PC-9 (cell line): ENCODE measurements around the gene LRRC27. TPM values are rescaled to one million over a fixed set of nuclear protein-coding genes. Genes with fewer than 3 reads are reported as not detected.

Source experiments
- BruUV-seq: library from RNA; stranded (reverse); fragments of 400-500 nt; replicated peaks from 2 replicates; lab custom pipeline; 2021; lab: Mats Ljungman, UMichigan
- CTCF ChIA-PET: fragments of 300-600 bp; sonication (Branson Sonifier 250); formaldehyde crosslinking; loops from one replicate; lab custom pipeline; 2022; ENCODE audit warnings: antibody characterized with exemption; lab: Charles Lee
- POLR2A ChIA-PET: fragments of 300-600 bp; sonication (Branson Sonifier 250); formaldehyde crosslinking; loops from one replicate; lab custom pipeline; 2022; ENCODE audit warnings: antibody characterized with exemption; ENCODE audit not compliant: unreplicated experiment; lab: Charles Lee
- DNase-seq, 2 experiments: peaks; one replicate each; pipeline versions ENCODE4 v3.0.0 to v3.0.0-alpha.2; 2015 to 2022; ENCODE audit warnings: mixed read lengths in 1 of 2
- H2AFZ ChIP-seq: fragments of 200-600 bp; sonication (generic); 2 replicates; pipeline ENCODE4 v1.8.1; 2017; ENCODE audit warnings: antibody characterized with exemption
- H3F3A ChIP-seq: fragments of 200-600 bp; sonication (generic); 2 replicates; pipeline ENCODE4 v1.8.1; 2017; ENCODE audit warnings: antibody characterized with exemption, mild to moderate bottlenecking, low read depth; ENCODE audit not compliant: insufficient read depth
- H3K27ac ChIP-seq: fragments of 200-600 bp; sonication (generic); 2 replicates; pipeline ENCODE4 v1.6.1; 2016; ENCODE audit warnings: mixed run types
- H3K27me3 ChIP-seq: fragments of 200-600 bp; sonication (generic); 2 replicates; pipeline ENCODE4 v1.6.1; 2016; ENCODE audit warnings: low read depth, mixed run types; ENCODE audit not compliant: insufficient read depth
- H3K36me3 ChIP-seq: fragments of 200-600 bp; sonication (generic); 2 replicates; pipeline ENCODE4 v1.6.1; 2016; ENCODE audit warnings: low read depth, mixed run types
- H3K4me1 ChIP-seq: fragments of 200-600 bp; sonication (generic); replicated peaks from 2 replicates; pipeline ENCODE4 v1.6.1; 2016; ENCODE audit warnings: mixed run types; ENCODE audit not compliant: insufficient read depth
- H3K4me2 ChIP-seq: fragments of 200-600 bp; sonication (generic); 2 replicates; pipeline ENCODE4 v1.6.1; 2017; ENCODE audit warnings: mixed run types
- H3K4me3 ChIP-seq: fragments of 200-600 bp; sonication (generic); 2 replicates; pipeline ENCODE4 v1.6.1; 2016; ENCODE audit warnings: mixed run types
- H3K79me2 ChIP-seq: fragments of 200-600 bp; sonication (generic); 2 replicates; pipeline ENCODE4 v1.6.1; 2017; ENCODE audit warnings: low read depth, mixed run types
- H3K9me2 ChIP-seq: fragments of 200-600 bp; sonication (generic); 2 replicates; pipeline ENCODE4 v1.8.1; 2017; ENCODE audit warnings: mild to moderate bottlenecking; ENCODE audit not compliant: insufficient read depth
- H3K9me3 ChIP-seq: fragments of 200-600 bp; sonication (generic); 2 replicates; pipeline ENCODE4 v1.8.1; 2016; ENCODE audit warnings: low read depth; ENCODE audit not compliant: insufficient read depth
- H4K20me1 ChIP-seq: fragments of 200-600 bp; sonication (generic); 2 replicates; pipeline ENCODE4 v1.8.1; 2017; ENCODE audit not compliant: insufficient read depth
- EZH2 ChIP-seq: fragments of 200-600 bp; sonication (generic); IDR thresholded peaks from 2 replicates; pipeline ENCODE4 v1.8.0; 2017; ENCODE audit warnings: antibody characterized with exemption, low read depth
- intact Hi-C: fragments of 100-400 bp; cut with micrococcal nuclease; formaldehyde crosslinking; loops from one replicate; pipeline ENCODE4 v1.10.0; 2022; ENCODE audit not compliant: unreplicated experiment
- total RNA-seq: library from RNA; stranded (reverse); gene quantifications from 2 replicates; pipeline ENCODE4 v1.2.3, GENCODE V29; 2021
- TF ChIP-seq, protein P1 (sequence below): fragments of 200-600 bp; sonication (generic); conservative IDR thresholded peaks from 2 replicates; pipeline ENCODE4 v1.6.1; 2017; ENCODE audit warnings: mixed run types, antibody characterized with exemption, mild to moderate bottlenecking, moderate library complexity

LRRC27 gene
- total RNA-seq, 1 experiment from 2014 or later: 10.0 TPM

DNA sequence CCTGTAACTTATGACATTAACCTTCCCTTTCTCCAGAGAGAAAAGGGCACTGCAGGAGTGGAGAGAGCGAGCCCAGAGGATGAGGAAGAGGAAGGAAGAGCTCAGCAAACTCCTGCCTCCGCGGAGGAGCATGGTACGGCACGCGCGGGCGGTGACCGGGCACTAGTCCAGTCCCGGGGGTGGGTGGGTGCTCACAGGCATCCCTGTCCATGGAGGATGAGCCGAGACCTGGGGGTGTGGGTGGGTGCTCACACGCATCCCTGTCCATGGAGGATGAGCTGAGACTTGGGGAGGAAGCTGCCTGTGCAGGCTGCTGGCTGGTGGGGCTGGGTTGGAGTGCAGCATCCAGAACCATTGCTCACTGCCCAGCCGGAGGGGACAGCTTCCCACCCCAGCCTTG lies 23.8 kb downstream of the LRRC27 start:
- Histone ChIP-seq H3K27me3 (no peaks in the 10 kb centered on the region), H3K4me3 (no peak overlapping the region), H2AFZ (no peak overlapping the region), H3K79me2 (no peaks in the 10 kb centered on the region), H3K9me3 (no peaks in the 10 kb centered on the region), H4K20me1 (no peaks in the 10 kb centered on the region), H3K4me1 (no peaks in the 10 kb centered on the region), H3K4me2 (no peak overlapping the region), H3K9me2 (no peaks in the 10 kb centered on the region), H3K36me3 (no peaks in the 10 kb centered on the region), H3K27ac (no peak overlapping the region), H3F3A (no peaks in the 10 kb centered on the region)
- intact Hi-C loops: no loop called here
- no TSS peak for BruUV-seq
- CTCF ChIA-PET: no interaction called here
- POLR2A ChIA-PET: no interaction called here
- DNase-seq: no peak
- no peak for TF ChIP-seq EZH2

DNA sequence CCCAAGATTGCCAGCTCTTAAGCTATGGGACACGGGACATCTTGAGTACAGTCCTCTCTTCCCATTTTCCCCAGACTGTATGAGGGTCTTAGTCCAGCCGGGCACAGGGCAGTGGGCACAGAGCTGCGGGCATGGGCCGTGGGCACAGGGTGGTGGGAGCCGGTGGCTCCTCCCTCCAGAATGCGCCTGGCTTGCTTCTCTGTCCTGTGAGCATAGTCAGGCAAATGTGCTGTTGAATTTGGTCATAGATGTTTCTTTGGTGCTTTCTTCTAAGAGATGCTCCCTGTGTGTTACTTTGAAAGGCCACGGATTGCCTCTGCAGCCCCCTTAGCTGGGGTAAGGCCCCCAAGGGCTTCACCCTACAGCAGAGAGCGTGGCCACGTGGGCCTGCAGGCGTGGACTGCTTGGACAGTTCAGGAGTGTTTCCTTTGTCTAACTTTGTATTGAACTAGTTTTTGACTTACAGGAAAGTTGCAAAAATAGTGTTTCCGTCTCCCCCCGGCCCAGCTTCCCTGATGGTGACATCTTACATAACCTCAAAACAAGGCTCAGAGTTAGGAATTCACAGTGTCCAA lies 24.7 kb downstream of the LRRC27 start:
- ChIA-PET CTCF (no interaction called here), POLR2A (no interaction called here)

DNA sequence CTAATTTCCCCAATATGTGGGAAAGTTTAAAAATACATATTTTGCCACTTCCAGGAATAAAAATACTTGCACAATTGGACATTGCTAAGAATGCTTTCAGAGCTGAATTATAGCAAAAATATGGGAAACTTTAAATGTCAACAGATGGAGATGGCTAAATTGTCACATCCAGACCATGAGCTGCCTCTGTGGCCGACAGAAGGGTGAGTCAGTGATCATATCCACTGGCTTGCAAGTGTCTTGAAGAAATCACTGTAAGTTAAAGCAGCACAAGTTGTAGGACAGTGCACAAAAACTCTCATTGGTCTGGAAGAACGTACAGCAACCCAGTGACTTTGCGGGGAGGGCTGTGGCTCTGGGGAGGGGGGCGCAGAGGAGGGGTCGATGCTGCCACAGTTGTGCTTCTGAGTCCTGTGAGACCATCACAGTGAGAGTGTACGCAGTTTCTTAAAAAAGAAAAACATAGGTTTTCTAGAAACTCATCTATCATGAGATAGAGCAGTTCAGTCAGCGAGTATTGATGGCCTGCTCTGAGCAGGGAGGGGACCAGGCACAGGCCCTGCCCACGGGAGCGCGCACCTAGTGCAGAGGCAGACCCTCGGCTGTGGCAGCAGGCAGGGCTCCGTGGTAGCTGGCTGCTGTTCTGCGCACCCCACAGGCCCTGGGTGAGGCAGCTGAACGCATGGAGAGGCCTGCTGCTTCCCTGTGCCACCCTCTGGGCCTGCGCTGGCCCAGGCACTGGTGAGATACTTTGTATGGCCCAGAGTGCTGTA lies 25.5 kb downstream of the LRRC27 start:
- ChIA-PET CTCF (no interaction called here), POLR2A (no interaction called here)

More for the DNA sequence above, 24.7 kb downstream of the LRRC27 start:
- H3K9me3 ChIP-seq: no peaks in the 10 kb centered on the region
- H3K79me2 ChIP-seq: no peaks in the 10 kb centered on the region
- intact Hi-C loops: no loop called here
- DNase-seq: no peak
- H3K4me2 ChIP-seq: no peak overlapping the region
- H3K36me3 ChIP-seq: no peaks in the 10 kb centered on the region
- no peak overlapping the region for H3K27ac ChIP-seq
- H3K4me1 ChIP-seq: no peaks in the 10 kb centered on the region
- no peaks in the 10 kb centered on the region for H4K20me1 ChIP-seq
- H3F3A ChIP-seq: no peaks in the 10 kb centered on the region
- no peak overlapping the region for H2AFZ ChIP-seq
- no peak for TF ChIP-seq EZH2
- TF ChIP-seq, protein P1, sequence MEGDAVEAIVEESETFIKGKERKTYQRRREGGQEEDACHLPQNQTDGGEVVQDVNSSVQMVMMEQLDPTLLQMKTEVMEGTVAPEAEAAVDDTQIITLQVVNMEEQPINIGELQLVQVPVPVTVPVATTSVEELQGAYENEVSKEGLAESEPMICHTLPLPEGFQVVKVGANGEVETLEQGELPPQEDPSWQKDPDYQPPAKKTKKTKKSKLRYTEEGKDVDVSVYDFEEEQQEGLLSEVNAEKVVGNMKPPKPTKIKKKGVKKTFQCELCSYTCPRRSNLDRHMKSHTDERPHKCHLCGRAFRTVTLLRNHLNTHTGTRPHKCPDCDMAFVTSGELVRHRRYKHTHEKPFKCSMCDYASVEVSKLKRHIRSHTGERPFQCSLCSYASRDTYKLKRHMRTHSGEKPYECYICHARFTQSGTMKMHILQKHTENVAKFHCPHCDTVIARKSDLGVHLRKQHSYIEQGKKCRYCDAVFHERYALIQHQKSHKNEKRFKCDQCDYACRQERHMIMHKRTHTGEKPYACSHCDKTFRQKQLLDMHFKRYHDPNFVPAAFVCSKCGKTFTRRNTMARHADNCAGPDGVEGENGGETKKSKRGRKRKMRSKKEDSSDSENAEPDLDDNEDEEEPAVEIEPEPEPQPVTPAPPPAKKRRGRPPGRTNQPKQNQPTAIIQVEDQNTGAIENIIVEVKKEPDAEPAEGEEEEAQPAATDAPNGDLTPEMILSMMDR: no peak
- H3K27me3 ChIP-seq: no peaks in the 10 kb centered on the region
- H3K4me3 ChIP-seq: no peak overlapping the region
- BruUV-seq: no TSS peak
- no peaks in the 10 kb centered on the region for H3K9me2 ChIP-seq

More for the DNA sequence above, 25.5 kb downstream of the LRRC27 start:
- no peak for DNase-seq
- intact Hi-C loops: no loop called here
- no peaks in the 10 kb centered on the region for H3K9me2 ChIP-seq
- no TSS peak for BruUV-seq
- H4K20me1 ChIP-seq: no peaks in the 10 kb centered on the region
- H2AFZ ChIP-seq: no peak overlapping the region
- H3K4me3 ChIP-seq: no peak overlapping the region
- no peak overlapping the region for H3K4me2 ChIP-seq
- no peaks in the 10 kb centered on the region for H3K79me2 ChIP-seq
- H3K27ac ChIP-seq: no peak overlapping the region
- H3K4me1 ChIP-seq: no peaks in the 10 kb centered on the region
- no peaks in the 10 kb centered on the region for H3K36me3 ChIP-seq
- no peaks in the 10 kb centered on the region for H3K27me3 ChIP-seq
- H3F3A ChIP-seq: no peaks in the 10 kb centered on the region
- TF ChIP-seq EZH2: no peak
- TF ChIP-seq, protein P1: no peak
- H3K9me3 ChIP-seq: no peaks in the 10 kb centered on the region
